Erythroblast (primary cell): ENCODE results near the gene EEA1.
A peak's percentile ranks its signal among the peaks of the same experiment; 100 is the strongest.

ENCODE experiments used
- DNase-seq, 2 experiments: peaks; one replicate each; lab custom pipeline; 2025; lab: John Stamatoyannopoulos, UW
- GATA1 ChIP-seq: IDR thresholded peaks from 2 replicates; pipeline ENCODE4 v1.6.1; 2011; ENCODE audit warnings: low read depth, mild to moderate bottlenecking, control low read depth, low read length, moderate library complexity
- POLR2A ChIP-seq: IDR thresholded peaks from 2 replicates; pipeline ENCODE4 v1.6.1; 2011; ENCODE audit warnings: mild to moderate bottlenecking, low read length

EEA1 gene

GRCh38 chr12:92784797-92785562 lies 144.1 kb downstream of the EEA1 start:
- DNase-seq = peak; percentile 75 to 83
- no peak for TF ChIP-seq POLR2A
- TF ChIP-seq GATA1 = no peak

GRCh38 chr12:92784356-92784755 lies 144.7 kb downstream of the EEA1 start:
- no peak for DNase-seq

GRCh38 chr12:92779902-92780301 lies 149.2 kb downstream of the EEA1 start:
- no peak for TF ChIP-seq GATA1
- no peak for TF ChIP-seq POLR2A
- no peak for DNase-seq

More at GRCh38 chr12:92784356-92784755, 144.7 kb downstream of the EEA1 start:
- TF ChIP-seq POLR2A (no peak), GATA1 (no peak)

GRCh38 chr12:92778525-92778924 lies 150.6 kb downstream of the EEA1 start:
- no peak for TF ChIP-seq POLR2A
- DNase-seq = no peak

- DNase-seq = no peak
- TF ChIP-seq POLR2A = no peak
- no peak for TF ChIP-seq GATA1
Measured at GRCh38 chr12:92775416-92775815, 153.7 kb downstream of the EEA1 start.

GRCh38 chr12:92771001-92771400 lies 158.1 kb downstream of the EEA1 start:
- no peak for DNase-seq

GRCh38 chr12:92769124-92769901 lies 159.8 kb downstream of the EEA1 start:
- TF ChIP-seq POLR2A = no peak
- TF ChIP-seq GATA1 = no peak
- no peak for DNase-seq

More at GRCh38 chr12:92771001-92771400, 158.1 kb downstream of the EEA1 start:
- no peak for TF ChIP-seq POLR2A
- no peak for TF ChIP-seq GATA1

- DNase-seq = no peak
- TF ChIP-seq POLR2A (no peak), GATA1 (no peak)
Measured at GRCh38 chr12:92765871-92766270, 163.2 kb downstream of the EEA1 start.

GRCh38 chr12:92764831-92765230 lies 164.3 kb downstream of the EEA1 start:
- TF ChIP-seq GATA1 = no peak
- no peak for TF ChIP-seq POLR2A
- DNase-seq = no peak

- TF ChIP-seq POLR2A = no peak
- no peak for TF ChIP-seq GATA1
- no peak for DNase-seq
Measured at GRCh38 chr12:92762773-92763172, 166.3 kb downstream of the EEA1 start.

GRCh38 chr12:92759634-92760268 lies 169.3 kb downstream of the EEA1 start:
- no peak for TF ChIP-seq POLR2A
- no peak for TF ChIP-seq GATA1
- DNase-seq = peak in 1 of 2 experiments; percentile 12

GRCh38 chr12:92757597-92758121 lies 171.4 kb downstream of the EEA1 start:
- no peak for TF ChIP-seq POLR2A
- TF ChIP-seq GATA1 = no peak
- no peak for DNase-seq

GRCh38 chr12:92756898-92757596 lies 172.0 kb downstream of the EEA1 start:
- TF ChIP-seq POLR2A (no peak), GATA1 (no peak)
- no peak for DNase-seq
